ENCODE measurements around the gene WDR83. TPM values are rescaled to one million over a fixed set of nuclear protein-coding genes. Genes with fewer than 3 reads are reported as not detected.
"Not testable (repeated sequence)": the region's sequence is repeated elsewhere in the genome, so short reads cannot be mapped to it uniquely, and the experiment has no call there.

WDR83 gene, protein sequence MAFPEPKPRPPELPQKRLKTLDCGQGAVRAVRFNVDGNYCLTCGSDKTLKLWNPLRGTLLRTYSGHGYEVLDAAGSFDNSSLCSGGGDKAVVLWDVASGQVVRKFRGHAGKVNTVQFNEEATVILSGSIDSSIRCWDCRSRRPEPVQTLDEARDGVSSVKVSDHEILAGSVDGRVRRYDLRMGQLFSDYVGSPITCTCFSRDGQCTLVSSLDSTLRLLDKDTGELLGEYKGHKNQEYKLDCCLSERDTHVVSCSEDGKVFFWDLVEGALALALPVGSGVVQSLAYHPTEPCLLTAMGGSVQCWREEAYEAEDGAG
- total RNA-seq: 6.3 TPM

DNA sequence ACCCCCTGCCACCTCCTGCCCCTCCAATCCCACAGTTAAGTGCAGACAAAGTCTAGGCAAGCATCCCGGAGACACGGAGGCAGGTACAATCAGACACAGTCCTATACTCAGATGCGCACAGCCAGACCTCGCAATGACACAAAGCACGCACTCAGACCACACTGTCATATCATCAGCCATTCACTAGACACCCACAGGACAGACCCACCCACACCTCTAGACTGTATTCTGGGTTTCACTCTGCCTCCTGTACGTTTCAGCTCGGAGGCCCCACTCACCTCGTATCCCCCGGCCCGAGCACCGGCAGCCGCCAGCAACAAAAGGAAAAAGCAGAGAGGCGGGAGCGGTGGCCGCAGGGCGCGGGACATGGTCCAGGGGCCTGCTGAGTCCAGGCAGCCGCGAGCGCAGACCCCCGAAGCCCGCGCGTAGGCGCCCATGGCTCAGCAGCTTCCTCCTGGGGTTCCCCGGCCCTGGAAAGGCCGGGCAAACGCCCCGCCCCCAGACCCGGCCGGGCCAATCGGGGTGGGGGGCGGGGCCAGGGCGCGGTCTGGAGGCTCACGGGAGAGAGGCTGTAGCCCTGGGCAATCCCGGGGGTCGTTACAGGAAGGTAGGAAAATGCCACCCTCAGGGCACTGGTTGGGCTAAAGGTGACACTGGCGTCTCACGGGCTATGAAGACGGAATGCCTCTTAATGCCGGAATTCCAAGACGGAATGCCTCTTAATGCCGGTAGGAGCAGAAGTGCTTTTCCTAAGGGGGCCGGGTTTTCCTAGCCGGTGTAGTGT lies at the start of gene WDR83, which contains the start of gene MAN2B1:
WDR83 (plus strand) TSS at position 543 of the 784 bp plus-strand sequence. CDS start 2,984 bp downstream, outside the sequence.
MAN2B1 (minus strand) TSS at position 478 of the 784 bp plus-strand sequence; CDS start at position 437, 41 bp downstream.
- peak within 1 kb of the TSS; percentile 92 to 98 (median 96) for H3K4me3 ChIP-seq (ENCODE audit: low read length in 3 of 3)
- H3K36me3 ChIP-seq (ENCODE audit: control insufficient read depth in 3 of 3, insufficient read depth in 3 of 3, low read length in 3 of 3): peaks cover 19 to 37% (median 27%) of the 10 kb centered on the region in 3 donors
- H3K9ac ChIP-seq (ENCODE audit: low read depth in 1 of 3, low read length in 3 of 3): peak within 1 kb of the TSS; percentile 74 to 95 (median 92)
- H3K27me3 ChIP-seq (ENCODE audit: control insufficient read depth in 3 of 3, insufficient read depth in 3 of 3, low read length in 3 of 3): no peaks in the 10 kb centered on the region
- no peaks in the 10 kb centered on the region for H3K9me3 ChIP-seq (ENCODE audit: control insufficient read depth in 3 of 3, low read length in 3 of 3)
- peak within 1 kb of the TSS; percentile 59 for H3K27ac ChIP-seq (ENCODE audit: low read depth, low read length)
- H3K4me1 ChIP-seq (ENCODE audit: control insufficient read depth in 3 of 3, insufficient read depth in 3 of 3, low read length in 3 of 3): peaks cover 43 to 57% (median 45%) of the 10 kb centered on the region in 3 donors

DNA sequence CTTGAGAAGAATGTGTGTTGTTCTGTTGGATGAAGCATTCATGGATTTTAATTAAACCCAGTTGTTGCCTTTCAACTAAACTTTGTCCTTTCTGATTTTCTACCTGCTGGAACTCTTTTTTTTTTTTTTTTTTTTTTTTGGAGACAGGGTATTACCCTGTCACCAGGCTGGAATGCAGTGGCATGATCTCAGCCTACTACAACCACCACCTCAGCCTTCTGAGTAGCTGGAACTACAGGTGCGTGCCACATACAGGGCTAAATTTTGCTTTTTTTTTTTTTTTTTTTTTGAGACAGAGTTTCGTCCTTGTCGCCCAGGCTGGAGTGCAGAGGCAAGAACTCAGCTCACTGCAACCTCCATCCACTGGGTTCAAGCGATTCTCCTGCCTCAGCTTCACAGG lies 49.0 kb upstream of the WDR83 start:
- no peak overlapping the region for H3K4me3 ChIP-seq (ENCODE audit: low read length in 3 of 3)
- H3K27ac ChIP-seq (ENCODE audit: low read depth, low read length): no peak overlapping the region
- H3K36me3 ChIP-seq (ENCODE audit: control insufficient read depth in 3 of 3, insufficient read depth in 3 of 3, low read length in 3 of 3): peaks cover 2 to 13% (median 7%) of the 10 kb centered on the region in 3 donors
- H3K9ac ChIP-seq (ENCODE audit: low read depth in 1 of 3, low read length in 3 of 3): no peak overlapping the region
- peaks cover 9 to 22% (median 17%) of the 10 kb centered on the region in 3 donors for H3K4me1 ChIP-seq (ENCODE audit: control insufficient read depth in 3 of 3, insufficient read depth in 3 of 3, low read length in 3 of 3)
- no peaks in the 10 kb centered on the region for H3K9me3 ChIP-seq (ENCODE audit: control insufficient read depth in 3 of 3, low read length in 3 of 3)
- H3K27me3 ChIP-seq (ENCODE audit: control insufficient read depth in 3 of 3, insufficient read depth in 3 of 3, low read length in 3 of 3): no peaks in the 10 kb centered on the region

DNA sequence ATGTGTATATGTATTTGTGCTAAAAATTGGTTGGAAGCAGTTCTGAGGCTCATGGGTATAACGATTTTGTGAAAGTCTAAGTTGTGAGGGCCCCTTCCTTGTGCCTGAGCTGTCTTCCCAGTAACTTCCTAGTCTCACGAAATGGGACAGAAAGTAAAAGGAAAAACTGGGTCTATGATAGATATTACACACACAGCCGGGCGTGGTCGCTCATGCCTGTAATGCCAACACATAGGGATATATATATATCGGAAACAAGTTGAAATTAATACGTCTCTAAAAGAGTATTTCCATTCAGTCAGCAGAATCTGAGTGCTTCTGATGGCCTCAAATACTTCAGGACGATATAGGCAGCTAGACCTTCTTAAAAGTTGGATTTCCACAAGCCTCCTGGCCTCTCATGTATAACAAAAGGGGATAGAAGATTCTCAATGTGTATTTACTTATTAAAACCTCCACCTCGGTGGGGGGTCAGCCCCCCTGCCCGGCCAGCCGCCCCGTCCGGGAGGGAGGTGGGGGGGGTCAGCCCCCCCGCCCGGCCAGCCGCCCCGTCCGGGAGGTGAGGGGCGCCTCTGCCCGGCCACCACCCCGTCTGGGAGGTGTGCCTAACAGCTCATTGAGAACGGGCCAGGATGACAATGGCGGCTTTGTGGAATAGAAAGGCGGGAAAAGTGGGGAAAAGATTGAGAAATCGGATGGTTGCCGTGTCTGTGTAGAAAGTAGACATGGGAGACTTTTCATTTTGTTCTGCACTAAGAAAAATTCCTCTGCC lies 45.2 kb upstream of the WDR83 start:
- H3K4me3 ChIP-seq (ENCODE audit: low read length in 3 of 3); H3K9me3 ChIP-seq (ENCODE audit: control insufficient read depth in 3 of 3, low read length in 3 of 3); H3K9ac ChIP-seq (ENCODE audit: low read depth in 1 of 3, low read length in 3 of 3); H3K27me3 ChIP-seq (ENCODE audit: control insufficient read depth in 3 of 3, insufficient read depth in 3 of 3, low read length in 3 of 3); H3K4me1 ChIP-seq (ENCODE audit: control insufficient read depth in 3 of 3, insufficient read depth in 3 of 3, low read length in 3 of 3): not testable (repeated sequence)
- Histone ChIP-seq H3K36me3 (ENCODE audit: control insufficient read depth in 3 of 3, insufficient read depth in 3 of 3, low read length in 3 of 3) (peaks cover 4 to 18% (median 15%) of the 10 kb centered on the region in 3 donors), H3K27ac (ENCODE audit: low read depth, low read length) (peak overlapping the region; percentile 12)

DNA sequence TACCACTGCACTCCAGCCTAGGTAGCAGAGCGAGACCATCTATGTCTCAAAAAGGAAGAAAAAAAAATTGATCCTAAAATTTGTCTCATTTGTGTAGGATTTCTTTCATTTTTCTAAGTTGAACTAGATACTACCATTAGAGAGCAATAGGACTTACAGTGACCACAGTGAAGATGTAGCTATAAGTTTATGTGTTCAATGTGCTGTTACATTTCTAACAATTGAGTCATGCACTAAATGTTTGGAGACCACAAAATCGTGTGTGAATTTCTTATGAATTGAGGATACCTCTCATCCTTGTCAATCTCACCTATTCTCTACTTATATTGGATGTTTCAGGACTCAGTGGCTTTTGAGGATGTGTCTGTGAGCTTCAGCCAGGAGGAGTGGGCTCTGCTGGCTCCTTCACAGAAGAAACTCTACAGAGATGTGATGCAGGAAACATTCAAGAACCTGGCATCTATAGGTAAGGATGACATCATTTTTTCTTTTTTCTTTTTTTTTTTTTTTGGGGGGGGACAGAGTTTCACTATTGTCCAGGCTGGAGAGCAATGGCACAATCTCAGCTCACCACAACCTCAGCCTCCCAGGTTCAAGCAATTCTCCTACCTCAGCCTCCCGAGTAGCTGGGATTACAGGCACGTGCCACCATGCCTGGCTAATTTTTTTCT lies 43.1 kb upstream of the WDR83 start:
- no peaks in the 10 kb centered on the region for H3K27me3 ChIP-seq (ENCODE audit: control insufficient read depth in 3 of 3, insufficient read depth in 3 of 3, low read length in 3 of 3)
- H3K36me3 ChIP-seq (ENCODE audit: control insufficient read depth in 3 of 3, insufficient read depth in 3 of 3, low read length in 3 of 3): peaks cover 22 to 37% (median 33%) of the 10 kb centered on the region in 3 donors
- peaks cover 7 to 10% (median 9%) of the 10 kb centered on the region in 3 donors for H3K9me3 ChIP-seq (ENCODE audit: control insufficient read depth in 3 of 3, low read length in 3 of 3)
- H3K27ac ChIP-seq (ENCODE audit: low read depth, low read length): no peak overlapping the region
- no peak overlapping the region for H3K9ac ChIP-seq (ENCODE audit: low read depth in 1 of 3, low read length in 3 of 3)
- H3K4me1 ChIP-seq (ENCODE audit: control insufficient read depth in 3 of 3, insufficient read depth in 3 of 3, low read length in 3 of 3): peaks cover 0 to 6% (median 3%) of the 10 kb centered on the region in 3 donors
- no peak overlapping the region for H3K4me3 ChIP-seq (ENCODE audit: low read length in 3 of 3)

DNA sequence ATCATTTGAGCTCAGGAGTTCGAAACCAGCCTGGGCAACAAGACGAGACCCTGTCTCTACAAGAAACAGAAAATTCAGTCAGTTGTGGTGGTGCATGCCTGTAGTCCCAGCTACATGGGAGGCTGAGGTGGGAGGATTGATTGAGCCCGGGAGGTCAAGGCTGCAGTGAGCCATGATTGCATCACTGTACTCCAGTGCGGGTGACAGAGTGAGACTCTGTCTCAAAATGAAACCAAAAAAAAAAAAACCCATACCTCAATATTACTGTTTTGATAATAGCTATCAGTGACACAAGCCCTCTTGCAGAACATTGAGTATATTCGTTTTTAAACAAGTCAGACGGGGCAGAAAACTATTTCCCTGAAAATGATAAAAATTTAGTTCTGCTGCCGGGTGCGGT lies 39.6 kb upstream of the WDR83 start:
- H3K4me1 ChIP-seq (ENCODE audit: control insufficient read depth in 3 of 3, insufficient read depth in 3 of 3, low read length in 3 of 3): no peaks in the 10 kb centered on the region
- H3K9ac ChIP-seq (ENCODE audit: low read depth in 1 of 3, low read length in 3 of 3): no peak overlapping the region
- no peak overlapping the region for H3K27ac ChIP-seq (ENCODE audit: low read depth, low read length)
- H3K4me3 ChIP-seq (ENCODE audit: low read length in 3 of 3): no peak overlapping the region
- H3K36me3 ChIP-seq (ENCODE audit: control insufficient read depth in 3 of 3, insufficient read depth in 3 of 3, low read length in 3 of 3): peaks cover 33 to 50% (median 50%) of the 10 kb centered on the region in 3 donors
- H3K9me3 ChIP-seq (ENCODE audit: control insufficient read depth in 3 of 3, low read length in 3 of 3): peaks cover 7 to 15% (median 12%) of the 10 kb centered on the region in 3 donors
- H3K27me3 ChIP-seq (ENCODE audit: control insufficient read depth in 3 of 3, insufficient read depth in 3 of 3, low read length in 3 of 3): no peaks in the 10 kb centered on the region

DNA sequence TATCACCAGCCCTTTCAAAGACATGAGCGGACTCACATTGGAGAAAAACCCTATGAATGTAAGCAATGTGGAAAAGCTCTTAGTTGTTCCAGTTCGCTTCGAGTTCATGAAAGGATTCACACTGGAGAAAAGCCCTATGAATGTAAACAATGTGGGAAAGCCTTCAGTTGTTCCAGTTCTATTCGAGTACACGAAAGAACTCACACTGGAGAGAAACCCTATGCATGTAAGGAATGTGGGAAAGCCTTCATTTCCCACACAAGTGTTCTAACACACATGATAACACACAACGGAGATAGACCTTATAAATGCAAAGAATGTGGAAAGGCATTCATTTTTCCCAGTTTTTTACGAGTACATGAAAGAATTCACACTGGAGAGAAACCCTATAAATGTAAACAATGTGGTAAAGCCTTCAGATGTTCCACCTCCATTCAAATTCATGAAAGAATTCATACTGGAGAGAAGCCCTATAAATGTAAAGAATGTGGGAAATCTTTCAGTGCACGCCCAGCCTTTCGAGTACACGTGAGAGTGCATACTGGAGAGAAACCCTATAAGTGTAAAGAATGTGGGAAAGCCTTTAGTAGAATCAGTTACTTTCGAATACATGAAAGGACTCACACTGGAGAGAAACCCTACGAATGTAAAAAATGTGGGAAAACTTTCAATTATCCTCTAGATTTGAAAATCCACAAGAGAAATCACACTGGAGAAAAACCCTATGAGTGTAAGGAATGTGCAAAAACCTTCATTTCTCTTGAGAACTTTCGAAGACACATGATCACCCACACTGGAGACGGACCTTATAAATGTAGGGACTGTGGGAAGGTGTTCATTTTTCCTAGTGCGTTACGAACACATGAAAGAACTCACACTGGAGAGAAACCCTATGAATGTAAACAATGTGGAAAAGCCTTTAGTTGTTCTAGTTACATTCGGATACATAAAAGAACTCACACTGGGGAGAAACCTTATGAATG lies 38.3 kb upstream of the WDR83 start:
- Histone ChIP-seq H3K9me3 (ENCODE audit: control insufficient read depth in 3 of 3, low read length in 3 of 3) (peaks cover 7 to 15% (median 12%) of the 10 kb centered on the region in 3 donors), H3K27me3 (ENCODE audit: control insufficient read depth in 3 of 3, insufficient read depth in 3 of 3, low read length in 3 of 3) (no peaks in the 10 kb centered on the region), H3K36me3 (ENCODE audit: control insufficient read depth in 3 of 3, insufficient read depth in 3 of 3, low read length in 3 of 3) (peaks cover 33 to 50% (median 49%) of the 10 kb centered on the region in 3 donors), H3K9ac (ENCODE audit: low read depth in 1 of 3, low read length in 3 of 3) (no peak overlapping the region), H3K4me1 (ENCODE audit: control insufficient read depth in 3 of 3, insufficient read depth in 3 of 3, low read length in 3 of 3) (no peaks in the 10 kb centered on the region), H3K27ac (ENCODE audit: low read depth, low read length) (no peak overlapping the region), H3K4me3 (ENCODE audit: low read length in 3 of 3) (no peak overlapping the region)

DNA sequence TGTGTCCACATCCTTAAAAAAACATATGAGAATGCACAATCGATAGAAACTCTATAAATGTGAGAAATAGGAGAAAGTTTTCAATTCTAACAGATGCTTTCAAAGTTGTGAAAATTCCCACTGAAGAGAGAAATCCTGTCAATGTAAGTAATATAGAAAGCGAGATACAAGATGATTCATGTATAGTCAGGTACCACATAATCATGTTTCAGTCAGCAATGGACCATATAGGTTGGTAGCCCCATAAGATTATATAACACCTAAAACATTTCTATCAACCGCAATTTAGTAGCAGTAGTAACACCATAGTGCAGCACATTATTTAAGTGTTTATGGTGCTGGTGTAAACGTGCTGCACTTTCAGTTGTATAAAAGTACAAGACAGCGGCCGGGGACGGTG lies 37.4 kb upstream of the WDR83 start:
- Histone ChIP-seq H3K27ac (ENCODE audit: low read depth, low read length) (no peak overlapping the region), H3K36me3 (ENCODE audit: control insufficient read depth in 3 of 3, insufficient read depth in 3 of 3, low read length in 3 of 3) (peaks cover 32 to 47% (median 45%) of the 10 kb centered on the region in 3 donors), H3K9me3 (ENCODE audit: control insufficient read depth in 3 of 3, low read length in 3 of 3) (peaks cover 7 to 15% (median 12%) of the 10 kb centered on the region in 3 donors), H3K4me3 (ENCODE audit: low read length in 3 of 3) (no peak overlapping the region), H3K27me3 (ENCODE audit: control insufficient read depth in 3 of 3, insufficient read depth in 3 of 3, low read length in 3 of 3) (no peaks in the 10 kb centered on the region), H3K4me1 (ENCODE audit: control insufficient read depth in 3 of 3, insufficient read depth in 3 of 3, low read length in 3 of 3) (no peaks in the 10 kb centered on the region), H3K9ac (ENCODE audit: low read depth in 1 of 3, low read length in 3 of 3) (no peak overlapping the region)

DNA sequence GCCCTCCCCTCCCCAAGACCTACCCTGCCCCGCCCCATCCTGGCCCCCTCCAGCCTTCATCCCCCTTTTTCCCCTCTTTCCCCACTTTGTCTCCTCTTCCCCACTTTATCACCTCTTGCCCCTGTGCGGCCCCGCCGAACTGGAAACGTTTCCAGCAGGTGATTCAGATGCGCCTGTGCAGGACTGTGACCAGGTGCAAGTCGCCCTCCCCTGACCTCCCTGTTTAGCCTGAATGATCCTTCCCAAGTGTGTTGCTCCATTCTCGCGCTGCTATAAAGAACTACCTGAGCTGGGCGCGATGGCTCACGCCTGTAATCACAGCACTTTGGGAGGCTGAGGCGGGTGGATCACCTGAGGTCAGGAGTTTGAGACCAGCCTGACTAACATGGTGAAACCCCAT lies 30.0 kb upstream of the WDR83 start:
- Histone ChIP-seq H3K36me3 (ENCODE audit: control insufficient read depth in 3 of 3, insufficient read depth in 3 of 3, low read length in 3 of 3) (no peaks in the 10 kb centered on the region), H3K9me3 (ENCODE audit: control insufficient read depth in 3 of 3, low read length in 3 of 3) (no peaks in the 10 kb centered on the region), H3K9ac (ENCODE audit: low read depth in 1 of 3, low read length in 3 of 3) (no peak overlapping the region), H3K27ac (ENCODE audit: low read depth, low read length) (no peak overlapping the region), H3K4me3 (ENCODE audit: low read length in 3 of 3) (no peak overlapping the region), H3K4me1 (ENCODE audit: control insufficient read depth in 3 of 3, insufficient read depth in 3 of 3, low read length in 3 of 3) (peaks cover 7 to 9% (median 7%) of the 10 kb centered on the region in 3 donors), H3K27me3 (ENCODE audit: control insufficient read depth in 3 of 3, insufficient read depth in 3 of 3, low read length in 3 of 3) (no peaks in the 10 kb centered on the region)
